SK-N-SH (cell line): ENCODE data around the gene MED19. TPM values are rescaled to one million over a fixed set of nuclear protein-coding genes. Genes with fewer than 3 reads are reported as not detected.

Experiments used
- CTCF ChIA-PET: fragments of 300-600, 350-600 bp; formaldehyde crosslinking; extraction: SDS; loops from one replicate; lab custom pipeline; 2021; lab: Yijun Ruan, JAX
- POLR2A ChIA-PET: fragments of 350-600 bp; sonication (Branson Sonifier 250); formaldehyde crosslinking; extraction: SDS; loops from one replicate; lab custom pipeline; 2020; ENCODE audit warnings: antibody characterized with exemption, inconsistent platforms; lab: Yijun Ruan, JAX
- DNase-seq: peaks from one replicate; pipeline ENCODE4 v3.0.0; 2012
- H2AFZ ChIP-seq: fragments of 200-600 bp; sonication (generic); 2 replicates; pipeline ENCODE4 v1.8.1; 2016; ENCODE audit warnings: antibody characterized with exemption, mild to moderate bottlenecking, low read depth
- H3F3A ChIP-seq: fragments of 200-600 bp; sonication (generic); replicated peaks from 2 replicates; pipeline ENCODE3; 2016; ENCODE audit warnings: antibody characterized with exemption, mild to moderate bottlenecking; ENCODE audit not compliant: insufficient read depth
- H3K27ac ChIP-seq, 2 experiments: fragments of 200-500 bp in 1 of 2; fragments of 200-600 bp in 1 of 2; sonication (Bioruptor generic) in 1 of 2; sonication (generic), shearing (Covaris generic) in 1 of 2; 2 replicates each; pipeline versions ENCODE4 v1.5.1 to v1.6.1; 2014 to 2016; ENCODE audit warnings: low read depth in 2 of 2, inconsistent platforms in 1 of 2, low read length in 1 of 2, mild to moderate bottlenecking in 1 of 2, mixed read lengths in 1 of 2
- H3K27me3 ChIP-seq: fragments of 200-600 bp; sonication (generic), shearing (Covaris generic); 2 replicates; pipeline ENCODE4 v1.6.1; 2016; ENCODE audit warnings: mixed run types; ENCODE audit not compliant: insufficient read depth
- H3K36me3 ChIP-seq, 2 experiments: fragments of 200-500 bp in 1 of 2; fragments of 200-600 bp in 1 of 2; sonication (Bioruptor generic) in 1 of 2; sonication (generic) in 1 of 2; replicated peaks in 1 of 2; 2 replicates each; pipeline versions ENCODE3 to v1.5.1; 2014 to 2016; ENCODE audit warnings: low read length in 1 of 2, mild to moderate bottlenecking in 1 of 2; ENCODE audit not compliant: insufficient read depth in 2 of 2, control insufficient read depth in 1 of 2
- H3K4me1 ChIP-seq, 2 experiments: fragments of 200-500 bp in 1 of 2; fragments of 200-600 bp in 1 of 2; sonication (Bioruptor generic) in 1 of 2; sonication (generic), shearing (Covaris generic) in 1 of 2; 2 replicates each; pipeline versions ENCODE4 v1.5.1 to v1.6.1; 2014 to 2016; ENCODE audit warnings: low read depth in 1 of 2, low read length in 1 of 2, mixed run types in 1 of 2; ENCODE audit not compliant: insufficient read depth in 2 of 2, control insufficient read depth in 1 of 2
- H3K4me2 ChIP-seq: fragments of 200-600 bp; sonication (generic), shearing (Covaris generic); 2 replicates; pipeline ENCODE4 v1.6.1; 2017; ENCODE audit warnings: mixed run types
- H3K4me3 ChIP-seq, 2 experiments: fragments of 200-500 bp in 1 of 2; fragments of 200-600 bp in 1 of 2; sonication (Bioruptor generic) in 1 of 2; sonication (generic), shearing (Covaris generic) in 1 of 2; 2 replicates each; pipeline versions ENCODE4 v1.5.1 to v1.8.1; 2014 to 2016; ENCODE audit warnings: low read depth in 2 of 2, inconsistent platforms in 1 of 2, low read length in 1 of 2, mild to moderate bottlenecking in 1 of 2, mixed read lengths in 1 of 2, moderate library complexity in 1 of 2
- H3K79me2 ChIP-seq: fragments of 200-600 bp; sonication (generic); 2 replicates; pipeline ENCODE4 v1.8.1; 2017; ENCODE audit warnings: mild to moderate bottlenecking; ENCODE audit not compliant: insufficient read depth
- H3K9ac ChIP-seq: fragments of 200-600 bp; sonication (generic); 2 replicates; pipeline ENCODE4 v1.6.1; 2017; ENCODE audit warnings: mixed run types
- H3K9me2 ChIP-seq: fragments of 200-600 bp; sonication (generic); 2 replicates; pipeline ENCODE4 v1.6.1; 2017; ENCODE audit warnings: mixed run types
- H3K9me3 ChIP-seq: fragments of 200-600 bp; sonication (generic); 2 replicates; pipeline ENCODE4 v1.6.1; 2017; ENCODE audit warnings: mixed run types, mild to moderate bottlenecking, moderate library complexity
- H4K20me1 ChIP-seq: fragments of 200-600 bp; sonication (generic); 2 replicates; pipeline ENCODE4 v1.6.1; 2017; ENCODE audit warnings: mild to moderate bottlenecking, mixed run types; ENCODE audit not compliant: insufficient read depth
- CHD2 ChIP-seq: fragments of 150-350 bp; IDR thresholded peaks from 2 replicates; pipeline ENCODE4 v1.6.1; 2018; ENCODE audit warnings: low read length; ENCODE audit not compliant: partially characterized antibody
- ELF1 ChIP-seq: IDR thresholded peaks from 2 replicates; pipeline ENCODE4 v1.4.0; 2012
- EP300 ChIP-seq, 2 experiments: IDR thresholded peaks; 2 replicates each; pipeline versions ENCODE4 v1.4.0 to v1.6.1; 2012; ENCODE audit warnings: borderline replicate concordance in 1 of 2, low read depth in 1 of 2, low read length in 1 of 2
- FOXJ3 ChIP-seq: sonication (generic); formaldehyde crosslinking; IDR thresholded peaks from 2 replicates; pipeline ENCODE4 v1.5.1; 2020; ENCODE audit warnings: mild to moderate bottlenecking, missing genetic modification reagents
- IRF3 ChIP-seq: fragments of 150-350 bp; IDR thresholded peaks from 2 replicates; pipeline ENCODE4 v1.6.1; 2016; ENCODE audit warnings: mild to moderate bottlenecking, low read depth, low read length
- JUND ChIP-seq: IDR thresholded peaks from 2 replicates; pipeline ENCODE4 v1.4.0; 2012
- MXI1 ChIP-seq: IDR thresholded peaks from 2 replicates; pipeline ENCODE4 v1.6.1; 2012; ENCODE audit warnings: mild to moderate bottlenecking, low read depth, low read length, improper control_type of control experiment
- NFIC ChIP-seq: IDR thresholded peaks from 2 replicates; pipeline ENCODE4 v1.4.0; 2012; ENCODE audit warnings: borderline replicate concordance
- NRF1 ChIP-seq: IDR thresholded peaks from 2 replicates; pipeline ENCODE4 v1.6.1; 2012; ENCODE audit warnings: low read depth, mild to moderate bottlenecking, low read length
- PBX3 ChIP-seq: IDR thresholded peaks from 2 replicates; pipeline ENCODE4; 2012
- POLR2AphosphoS5 ChIP-seq: IDR thresholded peaks from 2 replicates; pipeline ENCODE4 v1.6.1; 2012; ENCODE audit warnings: low read depth, low read length
- RAD21 ChIP-seq: IDR thresholded peaks from 2 replicates; pipeline ENCODE4 v1.6.1; 2012; ENCODE audit warnings: mild to moderate bottlenecking, low read length
- RCOR1 ChIP-seq: fragments of 150-350 bp; IDR thresholded peaks from 2 replicates; pipeline ENCODE4 v1.6.1; 2017; ENCODE audit warnings: antibody characterized with exemption, low read length
- REST ChIP-seq: IDR thresholded peaks from 2 replicates; pipeline ENCODE4 v1.6.1; 2012; ENCODE audit warnings: mild to moderate bottlenecking, low read depth, low read length, moderate library complexity
- RFX5 ChIP-seq: IDR thresholded peaks from 2 replicates; pipeline ENCODE4 v1.6.1; 2012; ENCODE audit warnings: mild to moderate bottlenecking, improper control_type of control experiment, low read length
- RXRA ChIP-seq: IDR thresholded peaks from 2 replicates; pipeline ENCODE4 v1.4.0; 2012; ENCODE audit warnings: low read depth, mild to moderate bottlenecking, borderline replicate concordance
- USF1 ChIP-seq: IDR thresholded peaks from 2 replicates; pipeline ENCODE4 v1.4.0; 2012; ENCODE audit warnings: low read depth, borderline replicate concordance
- YY1 ChIP-seq: IDR thresholded peaks from 2 replicates; pipeline ENCODE4 v1.4.0; 2012; ENCODE audit warnings: low read depth, mild to moderate bottlenecking
- WGBS: methylation state at CpG from one replicate; pipeline ENCODE4 v1.1.6; 2017; ENCODE audit warnings: low lambda C conversion rate; 5-methylcytosine and 5-hydroxymethylcytosine counted together
- polyA plus RNA-seq, 3 experiments: library from polyadenylated mRNA; depleted of rRNA; stranded (reverse); fragments of >200 nt; gene quantifications; 2 replicates each; pipeline ENCODE4 v1.2.3, GENCODE V29; 2012

The MED19 gene
- polyA plus RNA-seq, 1 of the 3 experiments (the other 2 are of a cell fraction) = 38.7 TPM

- 96% methylated on average over 3 of the region's 4 CpGs for WGBS
- TF ChIP-seq RAD21 = no peak
- TF ChIP-seq PBX3 = no peak
- no peak for TF ChIP-seq EP300 (IDR thresholded peaks at IDR 0.05; ENCODE audit: borderline replicate concordance in 1 of 2, low read depth in 1 of 2, low read length in 1 of 2)
- POLR2A ChIA-PET = no interaction called here
Observed at GRCh38 chr11:57679396-57679795, 32.6 kb downstream of the MED19 start.

GRCh38 chr11:57675176-57675941 is 36.7 kb downstream of the MED19 start:
- Histone ChIP-seq H3K9me3 (no peaks in the 10 kb centered on the region), H2AFZ (no peak overlapping the region), H3K9me2 (no peaks in the 10 kb centered on the region), H3K79me2 (peaks cover 98% of the 10 kb centered on the region), H3K4me2 (no peak overlapping the region), H4K20me1 (peaks cover 27% of the 10 kb centered on the region), H3K36me3 (peaks cover 38 to 56% of the 10 kb centered on the region in 2 experiments), H3K9ac (no peak overlapping the region), H3K27ac (no peak overlapping the region), H3K27me3 (no peaks in the 10 kb centered on the region), H3F3A (peaks cover 2% of the 10 kb centered on the region), H3K4me1 (no peaks in the 10 kb centered on the region; a peak in 1 of 4 replicates), H3K4me3 (no peak overlapping the region)
- TF ChIP-seq RCOR1 (no peak), USF1 (no peak), JUND (no peak), ELF1 (no peak), CHD2 (no peak), RXRA (no peak), NRF1 (no peak), NFIC (no peak), PBX3 (no peak), IRF3 (no peak), RFX5 (no peak), FOXJ3 (CRISPR knock-in tag) (no peak), REST (no peak), MXI1 (no peak), YY1 (no peak), EP300 (IDR thresholded peaks at IDR 0.05; ENCODE audit: borderline replicate concordance in 1 of 2, low read depth in 1 of 2, low read length in 1 of 2) (no peak), POLR2AphosphoS5 (no peak)
- CTCF ChIA-PET = interaction anchor here (0.9 to 1.9 kb wide), 3 partner anchors 10 to 125 kb away, joined by 3 to 5 read pairs (median 4); partner anchors contain the start of gene UBE2L6
- DNase-seq = no peak
- POLR2A ChIA-PET = no interaction called here
- 94% methylated on average over 3 of the region's 3 CpGs for WGBS

More at GRCh38 chr11:57679396-57679795, 32.6 kb downstream of the MED19 start:
- no peaks in the 10 kb centered on the region for H3K27me3 ChIP-seq
- H3K9me2 ChIP-seq = no peaks in the 10 kb centered on the region
- no peaks in the 10 kb centered on the region; a peak in 1 of 4 replicates for H3K4me1 ChIP-seq
- no peak overlapping the region for H3K9ac ChIP-seq
- CTCF ChIA-PET = interaction anchor here (0.6 kb wide), 1 partner anchor 11 kb away, joined by 3 read pairs; no protein-coding TSS in a partner anchor
- H4K20me1 ChIP-seq = peaks cover 47% of the 10 kb centered on the region
- no peaks in the 10 kb centered on the region for H3K9me3 ChIP-seq
- DNase-seq = no peak
- no peak overlapping the region for H3K4me2 ChIP-seq
- H3F3A ChIP-seq = no peaks in the 10 kb centered on the region
- no peak overlapping the region for H3K4me3 ChIP-seq
- no peak overlapping the region for H3K27ac ChIP-seq
- H3K36me3 ChIP-seq = peaks cover 30 to 53% of the 10 kb centered on the region in 2 experiments
- H2AFZ ChIP-seq = no peak overlapping the region
- H3K79me2 ChIP-seq = peaks cover 99% of the 10 kb centered on the region
